Measurements from ENCODE around the gene TSPAN18. TPM values are rescaled to one million over a fixed set of nuclear protein-coding genes. Genes with fewer than 3 reads are reported as not detected.

TSPAN18 gene
- total RNA-seq, 4 donors from 2014 or later: 0.95 to 4.5 (median 2.3) TPM

GRCh38 chr11:44802347-44802746 lies 75.6 kb downstream of the TSPAN18 start:
- intact Hi-C loops (cut with DNase I; ENCODE audit: low total_unique reads): no loop called here
- no peak for TF ChIP-seq POLR2A (IDR thresholded peaks at IDR 0.05)
- TF ChIP-seq CTCF (IDR thresholded peaks at IDR 0.05): no peak
- DNase-seq (ENCODE audit: low spot score in 2 of 2): no peak
- H3K4me3 ChIP-seq (ENCODE audit: low read depth, poor library complexity, severe bottlenecking): no peak overlapping the region

GRCh38 chr11:44803009-44803408 lies 76.2 kb downstream of the TSPAN18 start:
- H3K4me3 ChIP-seq (ENCODE audit: low read depth, poor library complexity, severe bottlenecking): no peak overlapping the region
- intact Hi-C loops (cut with DNase I; ENCODE audit: low total_unique reads): no loop called here
- 86 to 87% methylated on average over 3 of the region's 3 CpGs for WGBS, 2 donors
- TF ChIP-seq POLR2A (IDR thresholded peaks at IDR 0.05) (no peak), CTCF (IDR thresholded peaks at IDR 0.05) (no peak)
- DNase-seq (ENCODE audit: low spot score in 2 of 2): no peak

GRCh38 chr11:44804449-44805437 lies 78.0 kb downstream of the TSPAN18 start:
- DNase-seq (ENCODE audit: low spot score in 2 of 2): no peak
- no peak for TF ChIP-seq POLR2A (IDR thresholded peaks at IDR 0.05)
- no peak for TF ChIP-seq CTCF (IDR thresholded peaks at IDR 0.05)
- intact Hi-C loops (cut with DNase I; ENCODE audit: low total_unique reads): no loop called here
- WGBS, 2 donors: 64% methylated on average over 14 of the region's 14 CpGs
- H3K4me3 ChIP-seq (ENCODE audit: low read depth, poor library complexity, severe bottlenecking): no peak overlapping the region

GRCh38 chr11:44805596-44805995 lies 78.8 kb downstream of the TSPAN18 start:
- no peak for DNase-seq (ENCODE audit: low spot score in 2 of 2)
- WGBS, 2 donors: 60 to 76% methylated on average over 6 of the region's 6 CpGs
- intact Hi-C loops (cut with DNase I; ENCODE audit: low total_unique reads): no loop called here
- no peak overlapping the region for H3K4me3 ChIP-seq (ENCODE audit: low read depth, poor library complexity, severe bottlenecking)
- TF ChIP-seq POLR2A (IDR thresholded peaks at IDR 0.05): no peak
- no peak for TF ChIP-seq CTCF (IDR thresholded peaks at IDR 0.05)

GRCh38 chr11:44808053-44808753 lies 81.4 kb downstream of the TSPAN18 start:
- no peak for DNase-seq (ENCODE audit: low spot score in 2 of 2)
- 91% methylated on average over 7 of the region's 7 CpGs for WGBS, 2 donors
- no peak for TF ChIP-seq POLR2A (IDR thresholded peaks at IDR 0.05)
- TF ChIP-seq CTCF (IDR thresholded peaks at IDR 0.05): no peak

More at GRCh38 chr11:44808053-44808753, 81.4 kb downstream of the TSPAN18 start:
- H3K4me3 ChIP-seq (ENCODE audit: low read depth, poor library complexity, severe bottlenecking): no peak overlapping the region
- intact Hi-C loops (cut with DNase I; ENCODE audit: low total_unique reads): no loop called here
